MCF 10A (cell line): ENCODE data around the gene SEL1L. TPM values are rescaled to one million over a fixed set of nuclear protein-coding genes. Genes with fewer than 3 reads are reported as not detected.

ENCODE experiments used
- BruUV-seq: library from RNA; stranded (reverse); fragments of 400-500 nt; replicated peaks from 2 replicates; lab custom pipeline; 2021; lab: Mats Ljungman, UMichigan
- CTCF ChIA-PET: fragments of 300-600 bp; sonication (Branson Sonifier 250); formaldehyde crosslinking; extraction: SDS; loops from one replicate; lab custom pipeline; 2021; ENCODE audit warnings: antibody characterized with exemption, inconsistent platforms; lab: Yijun Ruan, JAX
- POLR2A ChIA-PET: fragments of 300-600, 350-650 bp; sonication (Branson Sonifier 250); formaldehyde crosslinking; extraction: SDS; loops from one replicate; lab custom pipeline; 2020; ENCODE audit warnings: antibody characterized with exemption, inconsistent platforms; lab: Yijun Ruan, JAX
- DNase-seq: peaks from one replicate; pipeline ENCODE4 v3.0.0-alpha.2; 2018; ENCODE audit not compliant: unreplicated experiment
- H3K27ac Mint-ChIP-seq: one replicate; pipeline ENCODE4 v1.8.0; 2022; ENCODE audit warnings: mild to moderate bottlenecking, low read depth, mixed read lengths; ENCODE audit not compliant: unreplicated experiment
- H3K27me3 Mint-ChIP-seq: one replicate; pipeline ENCODE4 v1.8.0; 2022; ENCODE audit warnings: mixed read lengths; ENCODE audit not compliant: insufficient read depth, unreplicated experiment
- H3K36me3 Mint-ChIP-seq: one replicate; pipeline ENCODE4 v1.8.0; 2022; ENCODE audit warnings: mild to moderate bottlenecking, moderate library complexity, mixed read lengths; ENCODE audit not compliant: insufficient read depth, unreplicated experiment
- H3K4me1 Mint-ChIP-seq: one replicate; pipeline ENCODE4 v1.8.0; 2022; ENCODE audit warnings: mixed read lengths; ENCODE audit not compliant: insufficient read depth, unreplicated experiment
- H3K4me3 Mint-ChIP-seq: one replicate; pipeline ENCODE4 v1.8.0; 2022; ENCODE audit warnings: mild to moderate bottlenecking, moderate library complexity, mixed read lengths; ENCODE audit not compliant: unreplicated experiment
- H3K9me3 Mint-ChIP-seq: one replicate; pipeline ENCODE4 v1.8.0; 2022; ENCODE audit warnings: mixed read lengths; ENCODE audit not compliant: unreplicated experiment
- intact Hi-C: fragments of 100-400 bp; cut with micrococcal nuclease; formaldehyde crosslinking; loops from 2 replicates; pipeline ENCODE4 v1.14.1; 2022
- total RNA-seq: library from RNA; stranded (reverse); gene quantifications from 2 replicates; pipeline ENCODE4 v1.2.3, GENCODE V29; 2022
- TF ChIP-seq, protein P1 (sequence below): fragments of 200-600 bp; IDR thresholded peaks from one replicate; pipeline ENCODE4 v1.8.0; 2022; ENCODE audit warnings: antibody characterized with exemption, mild to moderate bottlenecking; ENCODE audit not compliant: unreplicated experiment

The SEL1L gene
- total RNA-seq, 1 experiment from 2014 or later, result 152 TPM

DNA sequence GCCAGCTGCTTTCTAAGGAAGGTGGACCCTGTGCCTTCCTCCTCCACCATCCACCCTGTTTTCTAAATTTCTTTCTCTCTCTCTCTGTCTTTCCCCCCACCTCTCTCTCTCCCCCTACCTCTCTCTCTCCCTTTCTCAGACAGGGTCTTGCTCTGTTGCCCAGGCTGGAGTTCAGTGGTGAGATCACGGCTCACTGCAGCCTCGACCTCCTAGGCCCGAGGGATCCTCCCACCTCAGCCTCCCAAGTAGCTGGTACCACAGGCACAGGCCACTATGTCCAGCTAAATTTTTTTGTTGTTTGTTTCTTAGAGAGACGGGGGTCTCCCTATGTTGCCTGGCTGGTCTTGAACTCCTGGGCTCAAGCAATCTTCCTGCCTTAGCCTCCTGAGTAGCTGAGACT is 73.7 kb downstream of the SEL1L start:
- no peak overlapping the region for H3K27ac Mint-ChIP-seq
- ChIA-PET POLR2A (interaction anchor here (0.8 to 0.9 kb wide), 3 partner anchors 9 to 188 kb away, joined by 3 to 4 read pairs (median 3); no protein-coding TSS in a partner anchor), CTCF (interaction anchor here (0.8 to 12.7 kb wide), 5 partner anchors 8 to 524 kb away, joined by 4 to 432 read pairs (median 4); no protein-coding TSS in a partner anchor)
- intact Hi-C loops, result loop anchor here (10.0 kb wide), 2 partner anchors 595 to 1405 kb away; no protein-coding TSS in a partner anchor
- DNase-seq, result no peak
- no peaks in the 10 kb centered on the region for H3K9me3 Mint-ChIP-seq
- H3K4me3 Mint-ChIP-seq, result no peak overlapping the region
- H3K4me1 Mint-ChIP-seq, result no peaks in the 10 kb centered on the region
- no TSS peak for BruUV-seq
- H3K36me3 Mint-ChIP-seq, result no peaks in the 10 kb centered on the region
- TF ChIP-seq, protein P1, sequence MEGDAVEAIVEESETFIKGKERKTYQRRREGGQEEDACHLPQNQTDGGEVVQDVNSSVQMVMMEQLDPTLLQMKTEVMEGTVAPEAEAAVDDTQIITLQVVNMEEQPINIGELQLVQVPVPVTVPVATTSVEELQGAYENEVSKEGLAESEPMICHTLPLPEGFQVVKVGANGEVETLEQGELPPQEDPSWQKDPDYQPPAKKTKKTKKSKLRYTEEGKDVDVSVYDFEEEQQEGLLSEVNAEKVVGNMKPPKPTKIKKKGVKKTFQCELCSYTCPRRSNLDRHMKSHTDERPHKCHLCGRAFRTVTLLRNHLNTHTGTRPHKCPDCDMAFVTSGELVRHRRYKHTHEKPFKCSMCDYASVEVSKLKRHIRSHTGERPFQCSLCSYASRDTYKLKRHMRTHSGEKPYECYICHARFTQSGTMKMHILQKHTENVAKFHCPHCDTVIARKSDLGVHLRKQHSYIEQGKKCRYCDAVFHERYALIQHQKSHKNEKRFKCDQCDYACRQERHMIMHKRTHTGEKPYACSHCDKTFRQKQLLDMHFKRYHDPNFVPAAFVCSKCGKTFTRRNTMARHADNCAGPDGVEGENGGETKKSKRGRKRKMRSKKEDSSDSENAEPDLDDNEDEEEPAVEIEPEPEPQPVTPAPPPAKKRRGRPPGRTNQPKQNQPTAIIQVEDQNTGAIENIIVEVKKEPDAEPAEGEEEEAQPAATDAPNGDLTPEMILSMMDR, result no peak
- H3K27me3 Mint-ChIP-seq, result no peaks in the 10 kb centered on the region

DNA sequence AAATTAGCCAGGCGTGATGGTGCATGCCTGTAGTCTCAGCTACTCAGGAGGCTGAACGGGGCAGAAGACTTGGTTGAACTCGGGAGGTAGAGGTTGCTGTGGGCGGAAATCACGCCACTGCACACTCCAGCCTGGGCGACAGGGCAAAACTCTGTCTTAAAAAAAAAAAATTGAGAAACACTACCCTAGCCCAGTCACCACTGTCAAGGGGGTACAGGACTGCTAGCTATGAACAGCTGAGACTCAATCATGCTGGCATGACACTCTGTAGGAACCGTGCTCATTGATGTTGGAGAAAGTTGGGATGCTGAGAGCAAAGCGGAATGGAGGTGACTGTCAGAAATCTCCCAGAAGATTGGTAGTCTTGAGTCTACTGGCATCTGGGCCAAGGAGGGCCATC is 75.3 kb downstream of the SEL1L start:
- no peaks in the 10 kb centered on the region for H3K36me3 Mint-ChIP-seq
- no peaks in the 10 kb centered on the region for H3K27me3 Mint-ChIP-seq
- ChIA-PET POLR2A (no interaction called here), CTCF (interaction anchor here (0.6 to 12.7 kb wide), 6 partner anchors 36 to 461 kb away, joined by 3 to 432 read pairs (median 4); no protein-coding TSS in a partner anchor)
- H3K9me3 Mint-ChIP-seq, result no peaks in the 10 kb centered on the region
- TF ChIP-seq, protein P1, result no peak
- intact Hi-C loops, result no loop called here
- H3K4me3 Mint-ChIP-seq, result no peak overlapping the region
- H3K27ac Mint-ChIP-seq, result no peak overlapping the region
- no peak for DNase-seq
- no peaks in the 10 kb centered on the region for H3K4me1 Mint-ChIP-seq
- BruUV-seq, result no TSS peak

DNA sequence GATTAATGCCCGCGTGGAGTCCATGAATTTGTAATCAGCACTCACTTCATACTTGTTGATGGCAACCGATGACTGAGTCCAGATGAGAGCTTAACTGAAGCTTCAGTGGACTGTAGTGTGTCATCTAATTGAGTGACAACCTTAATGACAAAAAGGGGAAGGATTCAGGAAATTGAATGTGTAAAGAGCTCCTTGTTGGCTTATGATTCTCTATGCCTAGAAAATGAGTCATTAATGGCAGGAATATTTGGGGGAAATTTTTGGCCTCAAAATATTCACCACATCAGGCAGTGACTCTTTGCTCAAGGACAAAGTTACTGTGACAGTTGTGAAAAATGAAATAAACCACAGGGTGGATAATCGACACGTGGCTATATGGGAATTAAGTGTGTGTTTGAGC is 78.3 kb downstream of the SEL1L start:
- CTCF ChIA-PET, result interaction anchor here (0.5 to 12.7 kb wide), 16 partner anchors 10 to 459 kb away, joined by 3 to 432 read pairs (median 3); partner anchors contain the start of gene GTF2A1
- TF ChIP-seq, protein P1, result no peak
- Mint-ChIP-seq H3K4me1 (peaks cover 8% of the 10 kb centered on the region), H3K27me3 (no peaks in the 10 kb centered on the region), H3K9me3 (no peaks in the 10 kb centered on the region), H3K36me3 (no peaks in the 10 kb centered on the region), H3K4me3 (no peak overlapping the region), H3K27ac (no peak overlapping the region)
- POLR2A ChIA-PET, result interaction anchor here (0.7 to 1.1 kb wide), 2 partner anchors 180 to 187 kb away, joined by 3 read pairs; no protein-coding TSS in a partner anchor
- no peak for DNase-seq
- BruUV-seq, result no TSS peak
- intact Hi-C loops, result no loop called here

DNA sequence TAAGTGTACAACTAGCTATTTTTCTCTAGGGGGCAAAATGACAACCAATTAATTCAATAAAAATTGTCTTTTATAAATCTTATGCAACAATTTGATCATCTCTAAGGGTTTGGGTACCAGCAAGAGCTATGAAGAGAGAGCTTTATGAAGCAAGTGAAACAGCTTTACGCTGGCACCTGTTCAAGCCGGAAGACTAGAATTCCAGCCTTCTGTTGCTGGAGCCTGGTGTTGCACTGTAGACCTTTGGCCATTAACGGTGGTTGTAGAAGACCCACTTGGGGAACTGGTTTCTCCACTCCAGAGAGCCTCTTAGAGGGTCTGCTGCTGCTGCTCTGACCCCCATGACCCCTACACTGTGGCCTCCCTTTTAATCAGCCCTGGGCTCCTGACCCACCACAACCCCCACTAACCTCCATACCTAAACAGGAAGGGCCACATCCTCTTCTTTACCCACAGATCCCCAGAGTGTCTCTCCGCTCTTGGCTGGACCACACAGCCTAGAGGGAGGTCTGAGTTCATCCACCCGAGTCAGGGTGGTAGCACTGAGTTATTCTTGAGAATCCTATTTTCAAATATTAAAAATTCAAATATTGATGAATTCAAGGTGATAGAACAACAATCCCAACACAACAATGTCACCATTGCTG is 79.0 kb downstream of the SEL1L start:
- ChIA-PET CTCF (interaction anchor here (0.7 to 12.7 kb wide), 19 partner anchors 11 to 458 kb away, joined by 3 to 432 read pairs (median 7); partner anchors contain the start of gene GTF2A1), POLR2A (interaction anchor here (0.7 to 3.4 kb wide), 3 partner anchors 143 to 232 kb away, joined by 3 to 33 read pairs (median 4); no protein-coding TSS in a partner anchor)
- Mint-ChIP-seq H3K4me3 (no peak overlapping the region), H3K27me3 (no peaks in the 10 kb centered on the region), H3K4me1 (peaks cover 8% of the 10 kb centered on the region), H3K27ac (no peak overlapping the region), H3K9me3 (no peaks in the 10 kb centered on the region), H3K36me3 (no peaks in the 10 kb centered on the region)
- intact Hi-C loops, result loop anchor here (5.0 kb wide), 1 partner anchor 237 kb away; no protein-coding TSS in a partner anchor
- BruUV-seq, result no TSS peak
- TF ChIP-seq, protein P1, result no peak
- DNase-seq, result no peak
